SK-N-SH treated with all-trans-retinoic acid at 6 μM for 48 hours (cell line): ENCODE data around the gene TSBP1.
"Not testable (repeated sequence)": the region's sequence is repeated elsewhere in the genome, so short reads cannot be mapped to it uniquely, and the experiment has no call there.

Source experiments
- ATAC-seq: fragments of 200-7000 bp; cut with Tn5 transposase; 3 replicates; pipeline ENCODE4 v1.9.1; 2020; ENCODE audit warnings: mild to moderate bottlenecking, moderate library complexity
- BACH2 ChIP-seq: fragments of 250-450 bp; sonication (Bioruptor Pico); IDR thresholded peaks from 2 replicates; pipeline ENCODE4 v1.9.0; 2021; ENCODE audit warnings: mild to moderate bottlenecking, borderline replicate concordance
- CREB5 ChIP-seq: fragments of 250-450 bp; sonication (Bioruptor Pico); IDR thresholded peaks from 2 replicates; pipeline ENCODE4 v1.5.1; 2020; ENCODE audit warnings: low read depth, mild to moderate bottlenecking, moderate library complexity
- CSDC2 ChIP-seq: fragments of 250-450 bp; sonication (Bioruptor Pico); IDR thresholded peaks from 2 replicates; pipeline ENCODE4 v1.5.0; 2020; ENCODE audit warnings: mild to moderate bottlenecking, moderate library complexity
- CSRNP3 ChIP-seq: fragments of 250-450 bp; sonication (Bioruptor Pico); IDR thresholded peaks from 2 replicates; pipeline ENCODE4 v1.5.1; 2021; ENCODE audit warnings: mild to moderate bottlenecking, moderate library complexity
- ESRRG ChIP-seq: fragments of 250-450 bp; sonication (Bioruptor Pico); IDR thresholded peaks from 2 replicates; pipeline ENCODE4 v1.6.1; 2021; ENCODE audit warnings: mild to moderate bottlenecking
- ISL1 ChIP-seq: fragments of 250-450 bp; sonication (Bioruptor Pico); IDR thresholded peaks from 2 replicates; pipeline ENCODE4 v2.1.2; 2022; ENCODE audit warnings: mild to moderate bottlenecking, moderate library complexity
- OSR1 ChIP-seq: fragments of 250-450 bp; sonication (Bioruptor Pico); IDR thresholded peaks from 2 replicates; pipeline ENCODE4 v1.8.0; 2022; ENCODE audit warnings: moderate library complexity, mild to moderate bottlenecking, inconsistent platforms
- POU6F1 ChIP-seq: fragments of 250-450 bp; sonication (Bioruptor Pico); IDR thresholded peaks from 2 replicates; pipeline ENCODE4 v1.8.0; 2021; ENCODE audit warnings: low read depth, mild to moderate bottlenecking, moderate library complexity, borderline replicate concordance
- PPARA ChIP-seq: fragments of 250-450 bp; sonication (Bioruptor Pico); IDR thresholded peaks from 2 replicates; pipeline ENCODE4 v1.5.0; 2020; ENCODE audit warnings: mild to moderate bottlenecking, borderline replicate concordance
- SNAI2 ChIP-seq: fragments of 250-450 bp; sonication (Bioruptor Pico); IDR thresholded peaks from 2 replicates; pipeline ENCODE4 v1.5.0; 2020; ENCODE audit warnings: mild to moderate bottlenecking, moderate library complexity
- TOX ChIP-seq: fragments of 250-450 bp; sonication (Bioruptor Pico); IDR thresholded peaks from 2 replicates; pipeline ENCODE4 v1.8.0; 2021; ENCODE audit warnings: mild to moderate bottlenecking, moderate library complexity, borderline replicate concordance
- TSHZ2 ChIP-seq: fragments of 250-450 bp; sonication (Bioruptor Pico); IDR thresholded peaks from 2 replicates; pipeline ENCODE4 v1.5.0; 2020; ENCODE audit warnings: mild to moderate bottlenecking, moderate library complexity
- ZC3H10 ChIP-seq: fragments of 250-450 bp; sonication (Bioruptor Pico); IDR thresholded peaks from 2 replicates; pipeline ENCODE4 v1.5.1; 2021; ENCODE audit warnings: mild to moderate bottlenecking, moderate library complexity
- ZFP3 ChIP-seq: fragments of 250-450 bp; sonication (Bioruptor Pico); IDR thresholded peaks from 2 replicates; pipeline ENCODE4 v1.5.0; 2020; ENCODE audit warnings: mild to moderate bottlenecking, moderate library complexity
- ZNF565 ChIP-seq: fragments of 450-650 bp; formaldehyde crosslinking; conservative IDR thresholded peaks from 2 replicates; pipeline ENCODE4 v1.5.0; 2020; ENCODE audit warnings: low read depth, mild to moderate bottlenecking, moderate library complexity
- ZNF70 ChIP-seq: fragments of 450-650 bp; formaldehyde crosslinking; IDR thresholded peaks from 2 replicates; pipeline ENCODE4 v1.5.0; 2020; ENCODE audit warnings: mild to moderate bottlenecking, moderate library complexity

Gene TSBP1

GRCh38 chr6:32290886-32291450 is 80.7 kb downstream of the TSBP1 start:
- TF ChIP-seq ISL1 (CRISPR knock-in tag) = no peak
- TF ChIP-seq BACH2 = no peak
- TF ChIP-seq ZNF70 = no peak
- no peak for TF ChIP-seq ZC3H10 (CRISPR knock-in tag)
- TF ChIP-seq CREB5 (CRISPR knock-in tag) = no peak
- TF ChIP-seq CSRNP3 (CRISPR knock-in tag) = no peak
- no peak for TF ChIP-seq ZNF565 (CRISPR knock-in tag)
- no peak for TF ChIP-seq POU6F1 (CRISPR knock-in tag)
- TF ChIP-seq PPARA (CRISPR knock-in tag) = no peak
- TF ChIP-seq, all 23 proteins: peak for 0
- ATAC-seq = no peak

- TF ChIP-seq OSR1 (CRISPR knock-in tag) (no peak), BACH2 (no peak), TSHZ2 (CRISPR knock-in tag) (no peak), SNAI2 (no peak), ESRRG (CRISPR knock-in tag) (no peak), POU6F1 (CRISPR knock-in tag) (no peak), CSDC2 (CRISPR knock-in tag) (no peak), CSRNP3 (CRISPR knock-in tag) (no peak)
- no peak for ATAC-seq
These were observed 83.3 kb downstream of the TSBP1 start for GRCh38 chr6:32288426-32288825.

GRCh38 chr6:32273801-32274577 is 97.7 kb downstream of the TSBP1 start:
- not testable (repeated sequence) for ATAC-seq

GRCh38 chr6:32271429-32271828 is 100.3 kb downstream of the TSBP1 start:
- ATAC-seq = no peak
- TF ChIP-seq ISL1 (CRISPR knock-in tag) (no peak), TOX (no peak), PPARA (CRISPR knock-in tag) (no peak), TSHZ2 (CRISPR knock-in tag) (no peak), CREB5 (CRISPR knock-in tag) (no peak), ZFP3 (CRISPR knock-in tag) (no peak)

GRCh38 chr6:32268459-32268858 is 103.2 kb downstream of the TSBP1 start:
- not testable (repeated sequence) for ATAC-seq
